NCI-H460 (cell line): ENCODE results near the gene FOXE1. TPM values are rescaled to one million over a fixed set of nuclear protein-coding genes. Genes with fewer than 3 reads are reported as not detected.

Experiments used
- DNase-seq: peaks from one replicate; pipeline ENCODE4 v3.0.0-alpha.2; 2016; ENCODE audit warnings: low read depth; ENCODE audit errors: extremely low read depth
- total RNA-seq: library from RNA; depleted of rRNA; stranded (reverse); fragments of >200 nt; shearing (Covaris generic); gene quantifications from 2 replicates; pipeline ENCODE4 v1.2.3, GENCODE V29; 2014

Gene FOXE1
- total RNA-seq, 1 experiment from 2014 or later = 0.05 TPM

DNA sequence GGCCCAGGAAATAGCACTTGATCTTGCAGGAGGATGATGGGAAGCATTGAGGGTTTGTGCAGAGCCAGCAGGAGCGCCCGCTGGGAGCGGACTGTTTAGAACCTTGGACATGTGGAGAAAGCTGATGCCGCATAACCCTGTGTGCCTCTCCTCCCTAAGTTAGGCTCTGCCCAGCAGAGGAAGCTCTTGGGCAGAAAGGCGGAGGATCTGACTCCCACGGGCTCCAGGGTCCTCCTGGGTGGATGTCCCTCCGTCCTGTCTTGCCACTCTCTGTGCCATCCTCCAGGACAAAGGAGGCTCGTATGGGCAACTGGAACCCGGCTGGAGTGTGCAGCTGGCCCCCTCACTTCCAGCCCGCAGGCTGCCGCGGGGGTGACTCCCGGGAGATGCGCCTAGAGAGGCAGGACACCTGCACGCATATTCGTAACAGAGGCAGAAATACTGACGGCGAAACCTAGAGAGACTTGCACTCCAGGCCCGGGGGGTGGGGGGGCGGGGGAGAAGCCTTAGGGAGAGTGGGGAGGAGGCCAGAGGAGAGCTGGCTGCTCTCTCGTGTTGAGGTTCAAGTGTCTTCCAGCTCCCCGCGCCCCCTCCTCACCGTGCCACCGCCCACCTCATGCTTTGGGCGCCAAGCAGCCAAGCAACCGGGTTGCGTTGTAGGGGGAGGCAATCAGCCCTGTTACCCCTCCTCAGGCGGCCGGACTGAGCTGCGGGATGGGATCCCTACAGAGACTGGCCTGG is 5.4 kb upstream of the FOXE1 start:
- DNase-seq = no peak

DNA sequence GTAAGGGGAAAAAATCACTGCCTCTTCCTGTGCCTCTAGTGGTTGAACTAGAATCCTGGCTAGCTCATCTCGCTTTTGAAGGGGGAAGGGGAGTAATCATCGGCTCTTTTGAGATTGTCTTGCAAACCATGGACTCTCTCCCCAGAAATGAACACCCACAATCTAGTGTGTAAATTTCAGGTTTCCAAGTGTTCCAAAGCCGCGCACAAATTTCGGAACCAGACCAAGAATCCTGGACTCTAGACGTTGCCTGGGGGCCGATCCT is 4.9 kb upstream of the FOXE1 start:
- DNase-seq = no peak

DNA sequence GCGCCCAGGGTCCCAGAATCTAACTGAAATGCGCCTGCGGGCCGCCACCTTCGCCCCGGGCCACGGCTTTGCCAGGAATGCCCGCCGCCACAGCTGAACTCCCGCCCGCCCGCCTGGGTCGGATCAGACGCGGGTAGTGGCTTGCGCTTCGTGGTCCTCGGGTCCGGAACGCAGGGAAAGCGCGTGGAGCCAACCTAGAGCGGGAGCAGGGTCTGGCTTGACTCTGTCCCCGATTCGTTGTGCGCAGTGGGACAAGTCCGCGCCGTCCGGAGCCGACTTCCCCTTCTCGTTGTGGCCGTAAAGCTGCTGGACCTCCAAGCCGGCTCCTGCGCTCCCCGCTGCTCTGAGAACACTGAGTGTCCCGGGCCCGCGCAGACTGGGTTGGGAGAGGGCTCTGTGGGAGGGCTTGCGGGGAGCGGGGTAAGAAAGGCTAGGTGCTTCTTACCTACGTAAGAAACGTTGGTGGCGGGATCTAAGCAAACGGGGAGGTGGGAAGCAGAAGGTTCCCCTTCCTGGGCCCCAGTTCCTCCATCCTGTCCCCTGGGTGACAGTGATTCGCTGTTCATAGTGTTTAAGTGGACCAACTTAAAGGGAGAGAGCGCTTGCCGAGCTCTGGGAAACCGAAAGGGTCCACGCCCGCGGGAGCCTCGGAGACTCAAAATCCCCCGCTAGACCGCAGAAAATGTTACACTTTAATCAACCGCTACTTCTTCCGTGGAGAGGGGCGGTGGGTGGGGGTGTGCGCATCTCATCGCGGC is 4.4 kb upstream of the FOXE1 start:
- DNase-seq = no peak

DNA sequence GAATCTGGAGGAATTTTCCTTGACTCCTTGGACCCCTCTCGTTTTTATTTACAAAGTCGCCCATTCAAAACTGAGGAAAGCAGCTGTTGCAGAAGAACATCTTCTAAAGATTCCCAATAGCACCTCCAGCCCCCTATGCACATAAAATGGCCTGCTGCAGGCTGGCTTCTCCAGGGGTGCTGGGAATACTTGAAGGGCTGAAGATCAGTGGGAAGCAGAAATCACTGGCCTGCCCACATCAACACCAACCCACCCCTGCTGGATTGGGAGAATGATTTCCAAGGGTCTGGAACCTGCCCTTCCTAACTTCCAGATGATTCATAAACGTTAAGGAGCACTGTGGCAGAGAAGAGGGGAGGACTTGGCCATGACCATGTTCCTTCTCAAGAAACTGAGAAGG is 3.0 kb upstream of the FOXE1 start:
- DNase-seq = no peak

DNA sequence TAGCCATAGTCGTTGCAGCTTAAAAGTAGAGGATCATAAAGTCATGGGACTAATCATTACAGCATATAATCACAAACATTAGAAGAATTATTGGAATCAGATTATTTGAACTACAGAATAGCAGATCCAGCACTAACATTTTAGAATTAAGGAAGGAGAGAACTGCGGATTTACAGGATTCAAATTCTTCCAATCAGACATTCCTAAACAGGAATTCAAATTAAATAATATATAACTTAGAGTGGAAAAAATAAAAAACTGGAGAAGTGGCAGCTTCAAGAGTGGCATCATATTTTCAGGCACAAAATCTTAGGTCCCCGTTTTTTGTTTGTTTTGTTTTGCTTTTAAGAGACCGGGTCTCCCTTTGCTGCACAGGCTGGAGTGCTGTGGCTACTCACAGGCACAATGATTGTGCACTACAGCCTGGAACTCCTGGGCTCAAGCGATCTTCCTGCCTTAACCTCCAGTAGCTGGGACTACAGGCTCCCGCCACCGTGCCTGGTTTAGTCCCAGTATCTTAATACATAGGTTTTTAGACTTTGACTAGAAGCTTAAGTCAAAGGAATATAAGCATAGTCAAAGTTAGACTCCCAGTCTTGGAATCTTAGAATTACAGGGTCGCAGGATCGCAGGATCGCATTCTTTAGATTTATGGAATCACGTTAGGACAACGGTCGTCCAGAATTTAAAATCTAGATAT is 2.1 kb upstream of the FOXE1 start:
- DNase-seq = no peak

DNA sequence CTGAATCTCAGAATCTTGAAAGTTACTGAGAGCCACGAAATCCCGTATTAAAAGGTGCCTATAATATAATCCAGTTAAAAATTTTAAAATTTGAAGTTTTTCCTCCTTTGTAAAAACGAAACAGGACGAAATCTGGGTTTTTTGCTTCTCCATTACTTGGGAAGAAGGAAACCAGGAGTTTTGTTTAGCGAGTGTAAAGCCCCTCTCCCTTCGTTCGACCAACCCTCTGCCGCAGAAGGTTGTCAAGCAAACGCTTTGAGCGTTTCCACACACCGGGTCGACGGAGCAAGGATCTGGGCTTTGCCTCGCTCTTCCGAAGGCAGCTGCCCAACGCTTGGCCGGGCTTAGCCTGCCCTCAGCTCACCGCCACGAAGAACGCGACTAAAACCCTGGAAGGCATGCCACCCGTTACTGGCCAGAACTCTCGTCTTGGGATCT is 1.6 kb upstream of the FOXE1 start:
- no peak for DNase-seq

DNA sequence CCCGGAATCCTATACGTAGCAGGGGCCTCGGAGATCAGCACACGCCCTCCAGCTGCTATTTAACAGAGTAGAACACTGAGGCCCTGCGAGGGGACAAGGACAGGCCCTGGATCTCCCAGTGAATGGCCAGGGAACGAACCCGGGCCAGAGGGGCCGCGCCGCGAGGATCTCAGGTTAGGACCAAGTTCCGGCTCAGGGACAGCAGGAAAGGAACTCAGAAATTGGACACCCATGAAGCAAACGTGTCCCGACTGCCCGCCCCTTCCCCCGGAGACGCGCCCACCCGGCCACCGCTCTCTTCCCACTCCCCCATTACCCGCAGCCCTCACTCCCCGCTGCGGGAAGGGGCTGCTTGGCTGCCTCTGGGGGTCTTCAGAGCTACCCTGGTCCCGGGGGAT is 1.0 kb upstream of the FOXE1 start:
- DNase-seq = no peak

DNA sequence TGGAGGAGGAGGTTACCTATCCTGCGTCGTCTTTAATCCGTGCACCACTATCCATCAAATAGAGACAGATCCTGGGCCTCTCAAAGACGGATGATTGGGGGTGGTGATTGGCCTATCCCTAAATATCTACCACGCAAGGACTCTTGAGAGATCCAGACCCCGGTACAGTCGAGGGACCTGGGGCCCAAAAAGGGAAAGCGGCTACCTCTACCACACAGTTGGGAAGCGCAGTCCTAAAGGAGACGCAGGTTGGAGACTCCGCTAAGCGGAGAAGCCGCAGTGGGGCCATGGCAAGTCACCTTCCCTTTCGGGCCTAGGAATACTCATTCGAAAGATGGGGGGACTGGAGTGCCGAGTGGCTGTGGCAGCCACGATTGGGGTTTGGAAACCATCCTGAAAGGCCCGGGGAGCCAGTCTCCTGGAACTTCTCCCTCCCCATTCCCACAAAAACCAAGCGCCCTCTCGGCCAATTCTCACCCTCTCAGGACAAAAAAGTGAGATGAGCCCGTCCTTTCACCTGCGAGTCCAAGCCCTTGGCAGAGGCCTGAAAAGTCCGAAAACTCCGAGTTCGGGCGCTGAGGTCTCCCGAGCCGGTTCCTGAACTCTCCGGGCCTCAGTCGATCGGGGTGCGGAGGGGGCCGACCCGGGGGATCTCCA is 499 bp upstream of the FOXE1 start:
- no peak for DNase-seq

DNA sequence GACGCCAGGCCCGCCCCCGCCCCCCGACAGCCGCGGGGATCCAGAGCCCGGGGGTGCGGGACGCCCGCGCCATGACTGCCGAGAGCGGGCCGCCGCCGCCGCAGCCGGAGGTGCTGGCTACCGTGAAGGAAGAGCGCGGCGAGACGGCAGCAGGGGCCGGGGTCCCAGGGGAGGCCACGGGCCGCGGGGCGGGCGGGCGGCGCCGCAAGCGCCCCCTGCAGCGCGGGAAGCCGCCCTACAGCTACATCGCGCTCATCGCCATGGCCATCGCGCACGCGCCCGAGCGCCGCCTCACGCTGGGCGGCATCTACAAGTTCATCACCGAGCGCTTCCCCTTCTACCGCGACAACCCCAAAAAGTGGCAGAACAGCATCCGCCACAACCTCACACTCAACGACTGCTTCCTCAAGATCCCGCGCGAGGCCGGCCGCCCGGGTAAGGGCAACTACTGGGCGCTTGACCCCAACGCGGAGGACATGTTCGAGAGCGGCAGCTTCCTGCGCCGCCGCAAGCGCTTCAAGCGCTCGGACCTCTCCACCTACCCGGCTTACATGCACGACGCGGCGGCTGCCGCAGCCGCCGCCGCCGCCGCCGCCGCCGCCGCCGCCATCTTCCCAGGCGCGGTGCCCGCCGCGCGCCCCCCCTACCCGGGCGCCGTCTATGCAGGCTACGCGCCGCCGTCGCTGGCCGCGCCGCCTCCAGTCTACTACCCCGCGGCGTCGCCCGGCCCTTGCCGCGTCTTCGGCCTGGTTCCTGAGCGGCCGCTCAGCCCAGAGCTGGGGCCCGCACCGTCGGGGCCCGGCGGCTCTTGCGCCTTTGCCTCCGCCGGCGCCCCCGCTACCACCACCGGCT is 1.0 kb downstream of the FOXE1 start:
- DNase-seq = peak; percentile 44

DNA sequence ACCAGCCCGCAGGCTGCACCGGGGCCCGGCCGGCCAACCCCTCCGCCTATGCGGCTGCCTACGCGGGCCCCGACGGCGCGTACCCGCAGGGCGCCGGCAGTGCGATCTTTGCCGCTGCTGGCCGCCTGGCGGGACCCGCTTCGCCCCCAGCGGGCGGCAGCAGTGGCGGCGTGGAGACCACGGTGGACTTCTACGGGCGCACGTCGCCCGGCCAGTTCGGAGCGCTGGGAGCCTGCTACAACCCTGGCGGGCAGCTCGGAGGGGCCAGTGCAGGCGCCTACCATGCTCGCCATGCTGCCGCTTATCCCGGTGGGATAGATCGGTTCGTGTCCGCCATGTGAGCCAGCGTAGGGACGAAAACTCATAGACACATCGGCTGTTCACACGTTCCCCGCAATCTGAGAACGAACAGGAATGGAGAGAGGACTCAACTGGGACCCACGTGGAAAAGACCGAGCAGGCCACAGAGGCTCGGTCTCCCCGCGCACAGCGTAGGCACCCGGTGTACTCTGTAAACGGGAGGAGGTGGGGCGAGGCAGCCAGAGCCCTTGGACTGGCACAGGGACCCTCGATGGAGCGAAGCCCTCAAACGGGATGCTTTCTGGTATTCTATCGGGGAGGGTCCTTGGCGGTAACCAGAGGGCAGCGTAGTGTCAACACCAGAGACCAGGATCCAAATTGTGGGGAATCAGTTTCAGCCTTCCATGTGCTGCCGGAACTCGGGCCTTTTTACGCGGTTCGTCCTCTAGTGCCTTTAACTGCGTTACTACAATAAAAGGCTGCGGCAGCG is 1.9 kb downstream of the FOXE1 start:
- no peak for DNase-seq

DNA sequence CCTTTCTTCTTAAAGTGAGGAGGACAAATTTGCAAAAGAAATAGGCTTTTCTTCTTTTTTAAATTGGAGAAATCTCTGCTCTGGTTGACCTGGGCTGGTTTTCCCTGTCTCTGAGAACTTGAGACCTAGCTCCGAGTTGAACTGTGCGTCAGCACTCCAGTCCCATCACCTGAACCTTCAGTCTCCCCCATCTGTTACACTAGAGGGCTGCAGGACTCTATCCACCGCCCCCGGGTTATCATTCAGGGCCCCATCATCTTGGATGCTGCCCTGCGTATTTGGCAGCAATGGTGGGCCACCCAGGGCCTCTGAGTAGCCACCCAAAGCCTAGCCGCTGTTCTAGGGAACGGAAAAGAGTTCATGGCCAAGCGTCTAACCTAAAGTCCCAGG is 2.5 kb downstream of the FOXE1 start:
- no peak for DNase-seq

DNA sequence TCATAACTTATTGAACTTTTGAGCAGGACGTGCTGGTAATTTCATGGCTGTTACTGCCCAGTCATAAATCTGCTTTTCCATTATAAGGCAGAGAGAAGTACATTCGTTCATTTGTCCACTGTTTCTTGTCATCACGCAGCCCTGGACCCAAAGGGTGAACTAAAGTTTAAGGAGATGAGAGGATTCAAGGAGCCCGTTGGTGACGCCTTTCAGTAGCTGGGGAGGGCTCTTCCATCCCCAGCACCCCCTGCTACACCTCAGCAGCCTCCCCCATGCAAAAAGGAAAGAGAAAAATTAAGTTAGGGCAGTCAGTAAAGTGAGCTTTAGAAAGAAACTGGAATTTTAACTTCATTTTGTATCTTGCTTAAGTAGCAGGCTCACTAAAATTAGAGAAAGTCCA is 2.9 kb downstream of the FOXE1 start:
- no peak for DNase-seq

DNA sequence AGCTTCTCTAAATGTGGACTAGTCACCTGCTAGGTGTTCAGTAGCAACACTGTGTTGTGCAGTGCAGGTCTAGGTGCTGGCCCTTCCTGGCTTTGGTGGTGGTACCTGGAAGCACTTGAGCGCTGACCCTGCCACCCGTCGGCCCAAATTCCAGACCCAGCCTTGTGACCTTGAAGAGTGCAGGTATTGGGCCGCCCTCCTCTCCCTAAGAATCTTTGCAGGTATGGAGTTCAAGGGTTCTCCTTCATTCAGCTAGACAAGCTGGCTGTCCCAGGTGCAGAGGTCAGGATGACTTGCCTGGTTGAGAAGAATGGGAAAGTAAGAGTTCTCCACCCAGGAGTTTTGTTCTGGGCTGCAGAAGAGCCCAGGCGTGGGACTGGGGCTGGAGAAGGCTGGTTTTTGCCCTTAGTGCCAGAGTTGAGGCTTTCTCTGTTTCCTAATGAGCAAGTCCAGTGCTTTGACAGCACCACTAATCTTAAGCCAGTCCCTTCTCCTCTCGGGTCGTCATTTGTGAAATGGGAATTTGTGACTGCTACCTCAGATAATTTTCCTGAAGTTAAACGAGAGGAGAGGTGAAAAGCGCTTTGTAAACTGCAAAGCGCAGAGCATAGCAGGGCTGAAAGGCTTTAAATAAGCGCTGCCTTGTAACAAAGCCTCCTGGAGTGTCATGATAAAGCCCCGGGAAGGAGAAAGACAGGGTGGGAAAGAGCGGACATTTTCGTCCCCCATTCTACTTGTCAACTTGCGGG is 4.0 kb downstream of the FOXE1 start:
- no peak for DNase-seq

DNA sequence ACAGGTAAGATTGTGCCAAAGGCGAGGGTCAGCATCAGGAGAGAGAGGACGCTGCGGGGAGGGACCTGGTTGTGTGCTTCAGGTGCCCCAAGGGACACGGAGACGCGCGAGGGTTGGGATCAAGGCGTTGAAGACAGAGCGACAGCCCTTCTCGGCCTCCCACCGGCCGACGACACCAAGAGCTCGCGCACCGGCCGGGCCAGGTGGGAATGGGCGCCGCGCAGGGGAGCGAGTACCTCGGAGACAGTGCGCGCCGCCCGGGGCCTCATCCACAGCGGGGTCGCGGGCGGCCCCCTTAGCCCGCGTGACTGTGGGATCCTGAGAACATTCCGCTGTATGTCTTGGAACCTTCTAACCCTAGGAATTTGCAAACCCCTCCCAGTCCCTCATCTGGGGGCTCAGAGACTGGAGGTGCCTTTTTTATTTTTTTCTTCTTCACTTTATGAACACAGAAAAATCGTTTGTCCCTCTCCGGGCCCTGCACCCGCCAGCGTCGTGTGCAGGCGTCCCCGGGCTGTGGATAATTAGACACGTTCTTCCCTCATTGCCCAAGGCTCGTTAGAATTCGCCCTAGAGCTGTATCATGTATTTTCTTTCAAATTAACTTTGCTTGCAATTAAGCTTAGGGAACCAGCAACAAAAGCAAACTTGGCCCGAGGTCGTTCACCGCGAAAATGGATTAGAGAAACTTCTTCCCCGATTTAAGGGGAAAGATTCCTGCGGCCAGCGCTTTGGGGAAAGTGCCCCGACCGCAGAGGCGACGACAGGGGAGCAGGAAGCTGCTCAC is 4.8 kb downstream of the FOXE1 start:
- no peak for DNase-seq

DNA sequence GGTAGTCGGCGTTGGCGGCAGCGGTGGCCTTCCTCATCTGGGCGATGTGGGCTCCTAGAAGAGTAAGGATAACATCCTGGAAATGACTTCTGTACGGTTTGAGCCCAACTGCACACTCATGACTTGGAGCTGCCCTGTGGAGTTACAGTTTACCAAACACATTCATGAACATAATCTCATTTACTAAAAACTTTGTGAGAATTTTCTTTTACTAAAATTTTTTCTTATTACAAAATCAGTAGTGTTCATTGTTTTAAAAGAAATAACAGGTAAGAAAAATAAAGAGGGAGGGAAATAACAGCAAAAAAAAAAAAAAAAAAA is 5.3 kb downstream of the FOXE1 start:
- DNase-seq = no peak

DNA sequence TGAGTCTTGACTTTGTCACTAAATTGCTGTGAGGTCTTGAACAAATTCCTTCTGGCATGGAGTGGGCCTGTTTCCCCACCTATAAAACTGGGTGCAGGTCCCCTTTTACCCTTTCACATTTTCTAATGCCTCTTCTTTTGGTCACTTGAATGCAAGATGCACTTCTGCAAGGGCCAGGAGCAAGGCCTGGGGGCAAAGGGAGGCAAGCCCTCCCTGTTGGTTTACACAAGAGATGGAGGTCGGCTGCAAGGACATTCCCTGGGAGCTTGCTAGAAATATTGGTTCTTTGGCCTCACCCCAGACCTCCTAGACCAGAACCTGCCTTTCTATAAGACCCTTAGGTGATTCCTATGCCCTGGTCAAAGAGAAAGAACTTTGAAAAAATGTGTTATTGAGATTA is 5.8 kb downstream of the FOXE1 start:
- DNase-seq = no peak

DNA sequence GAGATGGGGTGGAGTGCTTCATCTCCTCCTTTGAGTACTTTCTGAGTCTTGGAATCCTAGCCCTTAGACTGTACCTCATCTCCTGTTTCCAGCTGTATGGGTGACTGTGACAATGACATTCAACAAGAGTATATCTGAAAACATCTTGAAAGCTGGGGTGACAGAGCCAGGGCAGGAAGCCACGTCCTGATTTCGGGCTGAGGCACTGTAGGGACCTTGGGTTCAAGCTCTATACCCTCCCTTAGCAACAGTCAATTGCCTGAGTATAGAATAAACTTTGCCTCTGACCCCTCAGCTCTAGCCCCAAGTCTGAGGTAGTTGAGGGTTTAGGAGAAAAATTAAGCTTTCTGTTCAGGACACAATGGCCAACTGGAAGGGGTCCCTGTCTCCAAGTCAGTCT is 6.3 kb downstream of the FOXE1 start:
- DNase-seq = no peak

DNA sequence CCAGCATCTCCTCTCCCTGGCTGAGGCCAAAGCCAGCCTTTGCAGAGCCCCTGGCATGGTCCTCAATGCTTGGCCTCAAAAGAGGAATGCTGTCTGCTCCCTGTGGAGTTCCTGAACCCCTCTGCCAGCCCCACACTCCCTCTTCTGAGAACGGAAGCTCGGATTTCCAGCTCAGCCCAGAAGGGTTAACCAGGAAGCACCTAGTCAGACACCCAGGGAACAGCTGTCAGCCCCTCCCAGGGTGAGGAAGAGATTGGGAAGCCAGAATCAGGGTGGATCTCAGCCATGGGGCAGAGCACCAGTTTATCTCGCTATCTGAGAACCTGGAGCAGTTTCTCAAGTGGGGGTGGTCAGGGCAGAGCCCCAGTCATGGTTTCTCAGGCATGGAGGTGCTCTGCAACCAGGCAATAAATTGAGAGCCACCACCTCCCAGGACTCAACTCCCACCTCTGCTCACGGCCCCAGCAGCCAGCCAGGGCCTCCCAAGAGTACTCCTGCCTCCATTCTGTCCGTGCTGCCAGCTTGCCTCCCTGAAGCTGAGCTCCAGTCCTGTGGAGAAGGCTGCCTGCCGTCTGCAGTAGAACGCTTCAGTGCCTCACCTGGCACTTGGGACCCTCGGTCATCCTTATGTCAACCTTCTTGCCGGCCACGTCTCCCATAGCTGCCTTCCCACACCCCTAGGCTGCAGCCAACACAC is 7.6 kb downstream of the FOXE1 start:
- DNase-seq = no peak
